K562 (cell line): ENCODE results near the gene NPC1L1. TPM values are rescaled to one million over a fixed set of nuclear protein-coding genes. Genes with fewer than 3 reads are reported as not detected.

Source experiments
- ARID3A ChIP-seq: IDR thresholded peaks from 2 replicates; pipeline ENCODE4 v1.6.1; 2012; ENCODE audit warnings: low read depth, low read length, improper control_type of control experiment, borderline replicate concordance
- CBFA2T3 ChIP-seq: fragments of 450-650 bp; IDR thresholded peaks from 2 replicates; pipeline ENCODE4 v1.6.1; 2017
- CREM ChIP-seq: IDR thresholded peaks from 2 replicates; pipeline ENCODE4 v1.6.1; 2014; ENCODE audit warnings: antibody characterized with exemption, low read depth
- DDX20 ChIP-seq: fragments of 450-650 bp; IDR thresholded peaks from 2 replicates; pipeline ENCODE4 v1.6.1; 2016; ENCODE audit warnings: missing genetic modification characterization, low read depth, mild to moderate bottlenecking, missing compliant biosample characterization, moderate library complexity
- ELK3 ChIP-seq: fragments of 450-650 bp; formaldehyde crosslinking; IDR thresholded peaks from 2 replicates; pipeline ENCODE4 v1.4.0; 2020; ENCODE audit warnings: mild to moderate bottlenecking
- HOXB6 ChIP-seq: fragments of 250-450 bp; sonication (Bioruptor Pico); IDR thresholded peaks from 2 replicates; pipeline ENCODE4 v1.5.1; 2022; ENCODE audit warnings: mild to moderate bottlenecking, borderline replicate concordance
- MAZ ChIP-seq, 2 experiments: fragments of 450-650 bp in 1 of 2; sonication (generic) in 1 of 2; formaldehyde crosslinking; IDR thresholded peaks in 1 of 2; conservative IDR thresholded peaks in 1 of 2; 2 replicates each; pipeline versions ENCODE4 v1.4.0 to v1.5.0; 2020; ENCODE audit warnings: mild to moderate bottlenecking in 1 of 2, missing genetic modification reagents in 1 of 2
- MECOM ChIP-seq: fragments of 250-450 bp; sonication (Bioruptor Pico); IDR thresholded peaks from 2 replicates; pipeline ENCODE4 v1.8.0; 2022; ENCODE audit warnings: inconsistent platforms
- MTA1 ChIP-seq: fragments of 450-650 bp; IDR thresholded peaks from 2 replicates; pipeline ENCODE4 v1.6.1; 2017; ENCODE audit warnings: borderline replicate concordance
- MYC ChIP-seq, 2 experiments: fragments of 250-450 bp in 1 of 2; sonication (Bioruptor Pico) in 1 of 2; IDR thresholded peaks; 2 replicates each; pipeline versions ENCODE4 v1.5.1 to v1.6.1; 2012 to 2021; ENCODE audit warnings: low read depth in 2 of 2, borderline replicate concordance in 1 of 2, improper control_type of control experiment in 1 of 2, low read length in 1 of 2, mild to moderate bottlenecking in 1 of 2, moderate library complexity in 1 of 2
- POLR2AphosphoS2 ChIP-seq: IDR thresholded peaks from 2 replicates; pipeline ENCODE4 v1.6.1; 2012; ENCODE audit warnings: low read length, improper control_type of control experiment
- POLR2B ChIP-seq: fragments of 450-650 bp; IDR thresholded peaks from 2 replicates; pipeline ENCODE4 v1.6.1; 2018; ENCODE audit warnings: low read depth; ENCODE audit not compliant: partially characterized antibody
- PPARD ChIP-seq: fragments of 250-450 bp; sonication (Bioruptor Pico); IDR thresholded peaks from 2 replicates; pipeline ENCODE4 v1.8.0; 2022; ENCODE audit warnings: inconsistent platforms, mild to moderate bottlenecking, moderate library complexity
- RAD51 ChIP-seq: fragments of 450-650 bp; IDR thresholded peaks from 2 replicates; pipeline ENCODE4 v1.7.1; 2016; ENCODE audit warnings: low read depth, mild to moderate bottlenecking, borderline replicate concordance
- SMARCB1 ChIP-seq: IDR thresholded peaks from 2 replicates; pipeline ENCODE4 v1.6.1; 2011; ENCODE audit warnings: improper control_type of control experiment, low read depth; ENCODE audit not compliant: insufficient read length
- TCF3 ChIP-seq: sonication (generic); formaldehyde crosslinking; IDR thresholded peaks from 2 replicates; pipeline ENCODE4 v1.4.0; 2020; ENCODE audit warnings: mild to moderate bottlenecking, missing genetic modification reagents
- THAP7 ChIP-seq: fragments of 250-450 bp; sonication (Bioruptor Pico); IDR thresholded peaks from 2 replicates; pipeline ENCODE4 v1.5.0; 2021
- ZBTB12 ChIP-seq: fragments of 250-450 bp; sonication (Bioruptor Pico); IDR thresholded peaks from 2 replicates; pipeline ENCODE4 v1.4.0; 2020
- polyA plus RNA-seq, 8 experiments: library from polyadenylated mRNA; depleted of rRNA in 4 of 8; stranded (reverse) in 5 of 8; unstranded in 3 of 8; fragments of >200 nt; fragmentation: Nextera tagmentation in 2 of 8; fragmentation: Illumina TruSeq in 1 of 8; extraction: Ambion mirVana in 2 of 8; extraction: Trizol in 1 of 8; gene quantifications; 2 replicates each; pipeline versions ENCODE4 v1.2.1 to v1.2.3, GENCODE V29; 2011 to 2014; ENCODE audit warnings: inconsistent platforms in 1 of 8, missing spikeins in 1 of 8
- total RNA-seq, 7 experiments: library from RNA; depleted of rRNA in 6 of 7; stranded (reverse); fragments of >200 nt in 6 of 7; fragmentation: Illumina TruSeq in 2 of 7; extraction: Trizol in 2 of 7; gene quantifications; 2 replicates each; pipeline versions ENCODE4 v1.2.1 to v1.2.3, GENCODE V29; 2011 to 2021; ENCODE audit warnings: low replicate concordance in 1 of 7

Gene NPC1L1
- total and polyA plus RNA-seq, 9 of the 15 experiments (the other 6 are each of a cell fraction or from before 2014, with no cell fraction given): 0.01 to 0.18 (median 0.07) TPM; not detected in 4

GRCh38 chr7:44473295-44473694 is 67.8 kb downstream of the NPC1L1 start (continued):
- TF ChIP-seq ELK3 (CRISPR knock-in tag) (no peak), RAD51 (no peak), SMARCB1 (no peak), TCF3 (CRISPR knock-in tag) (0 out of 2 replicates have a peak, but pooled peaks have one; percentile 14), MTA1 (no peak), POLR2AphosphoS2 (no peak), CBFA2T3 (0 out of 2 replicates have a peak, but pooled peaks have one; percentile 20), DDX20 (no peak), THAP7 (CRISPR knock-in tag) (no peak), MAZ (CRISPR knock-in tag; conservative IDR thresholded peaks at IDR 0.05 in 1 of 2, IDR thresholded peaks at IDR 0.05 in 1 of 2) (no peak), CREM (no peak), PPARD (CRISPR knock-in tag) (no peak), MYC (IDR thresholded peaks at IDR 0.05; ENCODE audit: low read depth, low read length) (no peak), MYC (CRISPR knock-in tag; IDR thresholded peaks at IDR 0.05; ENCODE audit: borderline replicate concordance, low read depth) (no peak), POLR2B (no peak), HOXB6 (no peak), MECOM (CRISPR knock-in tag) (0 out of 2 replicates have a peak, but pooled peaks have one; percentile 42), ARID3A (no peak), ZBTB12 (CRISPR knock-in tag) (no peak)
